GM18507 (cell line): ENCODE data around the gene WDR17.

Source experiments
- DNase-seq: peaks from one replicate; pipeline ENCODE4 v3.0.0; 2011; ENCODE audit warnings: low read depth; ENCODE audit not compliant: insufficient read length; ENCODE audit errors: extremely low spot score
- FAIRE-seq: peaks from 2 replicates; lab custom pipeline; 2011; peaks lifted over from hg19 to GRCh38; lab: Jason Lieb, UNC

WDR17 gene

GRCh38 chr4:176229645-176230044 lies 164.0 kb downstream of the WDR17 start:
- no peak for DNase-seq
- FAIRE-seq = no peak
